IPS-18c (cell line): ENCODE results near the gene AKAP13.
"Not testable (repeated sequence)": the region's sequence is repeated elsewhere in the genome, so short reads cannot be mapped to it uniquely, and the experiment has no call there.

Source experiments
- H3K4me3 ChIP-seq: 2 replicates; pipeline ENCODE4 v1.7.0; 2013; ENCODE audit warnings: low read depth, mild to moderate bottlenecking, low read length, moderate library complexity; ENCODE audit not compliant: insufficient read depth
- H3K9me3 ChIP-seq: one replicate; pipeline ENCODE4 v1.6.1; 2013; ENCODE audit warnings: mild to moderate bottlenecking, low read length, moderate library complexity; ENCODE audit not compliant: control insufficient read depth, insufficient read depth

AKAP13 gene

GRCh38 chr15:85347264-85348047 is 32.9 kb upstream of the AKAP13 start:
- H3K4me3 ChIP-seq, H3K9me3 ChIP-seq: not testable (repeated sequence)

GRCh38 chr15:85348048-85348766 is 32.2 kb upstream of the AKAP13 start:
- not testable (repeated sequence) for H3K4me3 ChIP-seq, H3K9me3 ChIP-seq

GRCh38 chr15:85349062-85349461 is 31.3 kb upstream of the AKAP13 start:
- H3K9me3 ChIP-seq, H3K4me3 ChIP-seq: not testable (repeated sequence)

GRCh38 chr15:85350395-85350794 is 30.0 kb upstream of the AKAP13 start:
- no peaks in the 10 kb centered on the region for H3K9me3 ChIP-seq
- no peak overlapping the region for H3K4me3 ChIP-seq

- H3K4me3 ChIP-seq, result not testable (repeated sequence)
Measured at GRCh38 chr15:85351501-85351900, 28.9 kb upstream of the AKAP13 start.

GRCh38 chr15:85351965-85352364 is 28.4 kb upstream of the AKAP13 start:
- H3K4me3 ChIP-seq, result no peak overlapping the region
- no peaks in the 10 kb centered on the region for H3K9me3 ChIP-seq

More at GRCh38 chr15:85351501-85351900, 28.9 kb upstream of the AKAP13 start:
- H3K9me3 ChIP-seq, result not testable (repeated sequence)

- Histone ChIP-seq H3K4me3 (no peak overlapping the region), H3K9me3 (peaks cover under 1% of the 10 kb centered on the region)
Measured at GRCh38 chr15:85353516-85353915, 26.9 kb upstream of the AKAP13 start.

- Histone ChIP-seq H3K9me3 (peaks cover 2% of the 10 kb centered on the region), H3K4me3 (no peak overlapping the region)
Measured at GRCh38 chr15:85354461-85354860, 25.9 kb upstream of the AKAP13 start.

- no peak overlapping the region for H3K4me3 ChIP-seq
- H3K9me3 ChIP-seq, result peaks cover 2% of the 10 kb centered on the region
Measured at GRCh38 chr15:85354948-85355347, 25.5 kb upstream of the AKAP13 start.

GRCh38 chr15:85356276-85356675 is 24.1 kb upstream of the AKAP13 start:
- no peak overlapping the region for H3K4me3 ChIP-seq
- peaks cover 2% of the 10 kb centered on the region for H3K9me3 ChIP-seq

- no peak overlapping the region for H3K4me3 ChIP-seq
- peaks cover 2% of the 10 kb centered on the region for H3K9me3 ChIP-seq
Measured at GRCh38 chr15:85361323-85361722, 19.1 kb upstream of the AKAP13 start.

- H3K9me3 ChIP-seq, result peaks cover 2% of the 10 kb centered on the region
Measured at GRCh38 chr15:85362436-85363081, 17.8 kb upstream of the AKAP13 start.

GRCh38 chr15:85365980-85366379 is 14.4 kb upstream of the AKAP13 start:
- Histone ChIP-seq H3K9me3 (no peaks in the 10 kb centered on the region), H3K4me3 (no peak overlapping the region)

More at GRCh38 chr15:85362436-85363081, 17.8 kb upstream of the AKAP13 start:
- H3K4me3 ChIP-seq, result no peak overlapping the region

- Histone ChIP-seq H3K9me3 (no peaks in the 10 kb centered on the region), H3K4me3 (no peak overlapping the region)
Measured at GRCh38 chr15:85367741-85368140, 12.7 kb upstream of the AKAP13 start.

GRCh38 chr15:85374831-85375230 is 5.6 kb upstream of the AKAP13 start:
- no peak overlapping the region for H3K4me3 ChIP-seq
- no peaks in the 10 kb centered on the region for H3K9me3 ChIP-seq

GRCh38 chr15:85377269-85377668 is 3.1 kb upstream of the AKAP13 start:
- H3K4me3 ChIP-seq, result no peak overlapping the region
- no peaks in the 10 kb centered on the region for H3K9me3 ChIP-seq

GRCh38 chr15:85377986-85378385 is 2.4 kb upstream of the AKAP13 start:
- Histone ChIP-seq H3K4me3 (no peak overlapping the region), H3K9me3 (no peaks in the 10 kb centered on the region)
